ENCODE results near the gene ITGA11.

ITGA11 gene

DNA sequence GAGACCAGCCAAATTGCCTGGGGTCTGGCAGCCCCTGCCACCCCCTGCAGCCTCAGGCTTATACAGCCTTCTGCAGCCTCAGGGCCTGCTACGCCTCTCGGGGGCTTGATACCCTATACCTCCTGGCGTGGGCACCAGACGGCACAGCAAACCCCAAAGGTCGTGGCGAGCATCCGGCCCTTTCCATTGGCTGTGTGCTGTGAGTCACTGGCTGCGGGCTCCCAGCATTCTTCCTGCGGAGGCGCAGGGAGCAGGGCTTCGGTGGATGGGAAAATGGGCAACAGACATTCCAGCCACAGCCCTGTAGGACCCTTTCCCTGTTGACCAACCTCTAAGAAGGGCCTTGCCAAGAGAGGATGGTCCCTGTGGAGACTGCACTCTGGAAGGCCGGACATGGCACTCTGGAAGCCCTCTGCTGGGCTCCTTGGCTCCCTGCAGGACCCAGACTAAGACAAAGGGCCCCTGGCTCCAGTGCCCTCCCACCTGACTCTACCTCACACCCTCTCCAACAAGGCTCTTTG is 59.6 kb downstream of the ITGA11 start:
- DNase-seq: no peak

- DNase-seq: no peak
These were observed 60.1 kb downstream of the ITGA11 start for GRCh38 chr15:68371851-68372250.

DNA sequence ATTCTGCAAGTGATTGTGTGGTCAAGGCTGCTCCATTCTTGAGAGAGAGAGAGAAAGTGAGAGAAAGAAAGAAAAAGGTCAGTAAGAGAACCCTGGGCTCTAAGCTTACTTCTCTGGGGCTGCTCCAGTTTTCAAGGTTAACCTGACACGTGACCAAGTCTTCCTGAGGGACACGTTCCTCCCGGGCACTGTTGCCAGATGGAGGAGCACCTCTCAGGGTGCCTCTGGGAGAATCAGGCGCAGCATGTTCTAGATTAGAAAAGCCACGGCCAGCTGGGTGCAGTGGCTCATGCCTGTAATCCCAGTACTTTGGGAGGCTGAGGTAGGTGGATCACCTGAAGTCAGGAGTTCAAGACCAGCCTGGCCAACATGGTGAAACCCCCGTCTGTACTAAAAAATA is 60.8 kb downstream of the ITGA11 start:
- no peak for DNase-seq

- DNase-seq: no peak
These were observed 61.2 kb downstream of the ITGA11 start for GRCh38 chr15:68370768-68371151.

- DNase-seq: no peak
These were observed 61.8 kb downstream of the ITGA11 start for GRCh38 chr15:68369931-68370767.

DNA sequence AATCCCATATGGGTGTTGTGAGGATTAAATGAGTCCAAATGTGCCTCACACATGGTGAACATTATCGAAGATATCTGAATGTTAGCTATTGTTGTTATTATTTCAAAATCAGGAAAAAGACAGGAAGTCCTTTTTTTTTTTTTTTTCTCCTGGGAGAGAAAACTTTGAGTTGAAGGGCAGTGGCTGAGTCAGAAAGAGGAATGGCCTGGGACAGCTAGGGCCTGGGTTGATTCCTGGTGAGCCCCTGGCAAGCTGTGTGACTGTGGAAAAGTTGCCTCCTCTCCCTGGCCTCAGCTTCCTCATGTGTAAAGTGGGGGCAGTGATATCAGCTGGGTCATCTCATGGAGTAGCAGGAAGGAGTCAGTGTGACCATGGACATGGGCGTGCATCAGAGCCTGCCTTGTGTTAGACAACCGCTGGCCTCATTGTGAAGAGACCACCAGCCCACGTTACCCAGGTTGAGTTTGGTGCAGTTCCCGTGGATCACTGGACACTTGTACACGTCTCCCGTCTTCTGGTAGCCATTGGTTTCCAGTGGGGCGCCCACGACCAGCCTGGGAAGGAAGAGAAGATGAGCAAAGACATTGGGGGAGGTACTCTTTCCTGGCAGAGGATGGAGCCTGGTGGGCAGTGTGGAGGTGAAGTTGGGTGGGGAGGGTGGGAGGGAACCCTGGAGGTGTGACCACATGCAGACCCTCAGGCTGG is 63.1 kb downstream of the ITGA11 start:
- no peak for DNase-seq

DNA sequence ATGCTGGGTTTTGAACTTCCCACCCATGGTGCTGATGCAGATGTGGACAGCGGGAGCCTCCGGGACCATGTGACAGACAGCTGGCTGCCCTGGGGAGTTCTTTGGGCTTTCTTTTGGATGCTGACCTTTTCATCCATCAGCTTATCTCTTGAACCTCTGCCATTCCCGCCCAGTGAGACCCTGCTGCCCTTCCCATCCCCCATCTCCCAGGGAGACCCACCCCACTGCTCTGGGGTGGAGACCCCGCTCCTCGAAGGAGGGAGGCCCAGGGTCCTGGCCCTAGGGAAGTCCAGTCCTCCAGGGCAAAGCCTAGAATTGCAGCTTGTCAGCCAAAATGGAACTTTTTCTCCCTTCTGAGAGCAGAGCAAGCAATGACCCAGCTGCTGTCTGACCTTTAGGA is 64.0 kb downstream of the ITGA11 start:
- no peak for DNase-seq

- DNase-seq: no peak
These were observed 64.7 kb downstream of the ITGA11 start for GRCh38 chr15:68367226-68367625.

- DNase-seq: no peak
These were observed 65.6 kb downstream of the ITGA11 start for GRCh38 chr15:68366314-68366713.

GRCh38 chr15:68365770-68366169 is 66.2 kb downstream of the ITGA11 start:
- DNase-seq: no peak

- DNase-seq: no peak
These were observed 66.7 kb downstream of the ITGA11 start for GRCh38 chr15:68365140-68365745.

DNA sequence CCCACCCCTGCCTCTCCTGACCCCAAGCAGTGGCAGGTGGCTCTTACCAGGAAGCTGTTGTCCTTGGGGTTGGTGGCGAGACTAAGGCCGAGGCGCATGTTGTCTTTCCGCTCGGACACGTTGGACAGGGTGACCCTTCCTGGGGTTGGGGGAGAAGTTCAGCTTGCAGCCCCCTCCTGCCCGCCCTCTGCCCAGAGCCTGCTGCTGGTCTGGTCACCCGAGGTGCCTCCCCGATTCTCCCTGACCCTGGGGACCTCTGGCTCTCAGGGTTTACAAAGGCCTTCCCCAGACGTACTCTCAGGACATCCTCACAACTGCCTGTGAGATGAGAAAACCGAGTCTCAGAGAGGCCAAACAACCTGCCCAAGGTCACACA is 67.3 kb downstream of the ITGA11 start:
- DNase-seq: no peak

- DNase-seq: no peak
These were observed 67.8 kb downstream of the ITGA11 start for GRCh38 chr15:68364028-68364659.

- DNase-seq: no peak
These were observed 68.6 kb downstream of the ITGA11 start for GRCh38 chr15:68363353-68363752.

DNA sequence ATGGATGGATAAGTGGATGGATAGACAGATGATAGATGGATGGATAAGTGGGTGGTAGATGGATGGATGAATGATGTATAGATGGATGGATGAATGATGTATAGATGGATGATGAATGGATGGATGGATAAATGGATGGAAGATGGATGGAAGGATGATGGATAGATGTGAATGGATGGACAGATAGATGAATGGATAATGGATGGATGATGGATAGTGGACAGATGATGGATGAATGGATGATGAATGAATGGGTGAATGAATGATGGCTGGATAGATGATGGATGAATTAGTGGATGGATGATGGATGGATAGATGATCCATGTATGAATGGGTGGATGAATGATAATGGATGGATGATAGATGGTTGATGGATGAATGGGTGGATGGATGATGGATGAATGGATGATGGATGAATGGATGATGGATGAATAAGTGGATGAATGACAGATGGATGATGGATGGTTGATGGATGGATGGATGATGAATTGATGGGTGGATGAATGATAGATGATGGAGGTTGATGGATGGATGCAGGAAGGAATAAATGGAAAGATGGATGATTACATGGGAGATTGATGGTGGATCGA is 69.3 kb downstream of the ITGA11 start:
- DNase-seq: no peak

- DNase-seq: no peak
These were observed 71.2 kb downstream of the ITGA11 start for GRCh38 chr15:68360721-68361120.

DNA sequence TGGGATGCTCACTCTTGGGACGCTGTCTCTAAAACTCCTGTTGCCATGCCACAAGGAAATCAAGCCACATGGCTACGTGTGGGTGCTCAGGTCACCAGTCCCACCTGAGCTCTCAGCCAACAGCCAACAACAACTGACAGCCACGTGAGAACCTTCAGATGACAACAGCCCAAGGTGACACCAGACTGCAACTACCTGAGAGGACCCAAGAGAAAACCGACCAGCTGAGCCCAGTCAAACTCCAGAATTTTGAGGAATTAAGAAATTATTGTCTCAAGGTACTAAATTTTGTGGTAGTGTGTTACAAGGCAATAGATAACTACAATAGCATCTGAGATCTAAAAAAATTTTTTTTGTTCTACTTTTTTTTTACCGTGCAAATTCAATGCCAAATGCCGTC is 75.2 kb downstream of the ITGA11 start:
- DNase-seq: no peak

GRCh38 chr15:68354923-68355322 is 77.0 kb downstream of the ITGA11 start:
- DNase-seq: peak; percentile 33

- no peak for DNase-seq
These were observed 77.7 kb downstream of the ITGA11 start for GRCh38 chr15:68354268-68354667.

GRCh38 chr15:68353421-68354135 is 78.4 kb downstream of the ITGA11 start:
- no peak for DNase-seq

DNA sequence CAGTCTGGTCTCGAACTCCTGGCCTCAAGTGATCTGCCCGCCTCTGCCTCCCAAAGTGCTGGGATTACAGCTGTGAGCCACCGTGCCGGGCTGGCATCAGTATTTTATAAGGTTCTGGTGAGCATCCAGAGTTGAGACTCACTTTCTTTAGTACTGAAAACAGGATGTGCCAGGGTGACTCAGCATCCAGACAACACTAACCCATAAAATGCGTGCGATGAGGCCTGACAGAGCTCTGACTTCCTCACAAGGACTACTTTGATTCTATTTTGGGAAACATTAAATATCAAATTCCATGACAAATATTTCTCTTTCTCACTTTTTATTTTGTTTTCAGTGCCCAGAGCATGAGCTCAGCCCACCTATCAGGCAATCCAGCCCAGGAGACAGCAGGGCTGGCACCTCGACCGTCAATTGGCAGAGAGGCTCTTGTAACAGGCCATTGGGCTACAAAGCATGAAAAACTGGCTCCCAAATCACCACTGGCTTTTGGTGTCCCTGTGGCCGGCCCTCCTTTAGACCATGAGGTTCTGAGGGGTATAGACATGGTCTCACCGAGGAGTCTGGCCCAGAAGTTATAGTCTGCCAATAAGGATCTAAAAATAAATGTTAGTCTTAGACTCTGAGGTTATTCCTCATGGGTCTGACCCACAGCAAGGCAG is 79.4 kb downstream of the ITGA11 start:
- DNase-seq: peak; percentile 73

- DNase-seq: no peak
These were observed 82.8 kb downstream of the ITGA11 start for GRCh38 chr15:68349151-68349550.

Data from activated CD4-positive, alpha-beta T cell treated with anti-CD3 and anti-CD28 coated beads, Interleukin-2, Interleukin-6, amounts not matched to agents 100 ng/mL and 50 ng/mL, durations not matched to agents 16 hours and 8 hours (primary cell).